ENCODE data around the gene NELFE.
"Not testable (repeated sequence)": the region's sequence is repeated elsewhere in the genome, so short reads cannot be mapped to it uniquely, and the experiment has no call there.

Gene NELFE

DNA sequence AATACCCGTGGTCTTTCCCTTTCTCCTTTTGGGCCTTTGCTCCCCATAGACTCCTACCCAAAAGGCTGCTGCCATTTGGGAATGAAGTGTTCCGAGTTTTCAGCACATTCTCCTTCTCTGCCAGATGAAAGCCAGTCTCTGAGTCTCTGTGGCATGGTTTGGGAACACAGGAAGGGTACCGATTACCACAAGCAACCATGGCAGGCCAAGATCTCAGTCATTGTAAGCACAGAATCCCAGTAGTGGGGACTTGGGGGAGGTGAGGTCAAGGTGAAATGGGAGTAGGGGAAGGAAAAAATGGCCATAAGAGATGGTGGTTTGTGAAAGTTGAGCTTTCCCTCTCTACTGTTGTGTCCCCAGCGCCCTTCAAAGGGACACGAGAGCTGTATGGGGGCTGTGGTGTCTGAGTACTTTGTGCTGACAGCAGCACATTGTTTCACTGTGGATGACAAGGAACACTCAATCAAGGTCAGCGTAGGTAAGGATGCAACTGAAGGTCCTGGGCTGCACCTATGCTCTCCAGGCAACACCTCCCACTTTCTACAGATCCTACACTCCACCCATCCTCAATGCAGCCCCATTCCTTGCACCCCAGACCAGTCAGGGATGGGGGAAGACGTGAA lies 8.7 kb downstream of the NELFE start:
- no peaks in the 10 kb centered on the region for H3K4me1 Mint-ChIP-seq (ENCODE audit: low read depth)
- H3K27me3 Mint-ChIP-seq (ENCODE audit: low read depth) = no peaks in the 10 kb centered on the region
- peaks cover 22% of the 10 kb centered on the region for H3K36me3 Mint-ChIP-seq (ENCODE audit: low read depth)
- no peak overlapping the region for H3K27ac Mint-ChIP-seq
- H3K4me3 Mint-ChIP-seq = no peak overlapping the region
- DNase-seq (ENCODE audit: low spot score) = no peak
- H3K9me3 Mint-ChIP-seq = no peaks in the 10 kb centered on the region

DNA sequence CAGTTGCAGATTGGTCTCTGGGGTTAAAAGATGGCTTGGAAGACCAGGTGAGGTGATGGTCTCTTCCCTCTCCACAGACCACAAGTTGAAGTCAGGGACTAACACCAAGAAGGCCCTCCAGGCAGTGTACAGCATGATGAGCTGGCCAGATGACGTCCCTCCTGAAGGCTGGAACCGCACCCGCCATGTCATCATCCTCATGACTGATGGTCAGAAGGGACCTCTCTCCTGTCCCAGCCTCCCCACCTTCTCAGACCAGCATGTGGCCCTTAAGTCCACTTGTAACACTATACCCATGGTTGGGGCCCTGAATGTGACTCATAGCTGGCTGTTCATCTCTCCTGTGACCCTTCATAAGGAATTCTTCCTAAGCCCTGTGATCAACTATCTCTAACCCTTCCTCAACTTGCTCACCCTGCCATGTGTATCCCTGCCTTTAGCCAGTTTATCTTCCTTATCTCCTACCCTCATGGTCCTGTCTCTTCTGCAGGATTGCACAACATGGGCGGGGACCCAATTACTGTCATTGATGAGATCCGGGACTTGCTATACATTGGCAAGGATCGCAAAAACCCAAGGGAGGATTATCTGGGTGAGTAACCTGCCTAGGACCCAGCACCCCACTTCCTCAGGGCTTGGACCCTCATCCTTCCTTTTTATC lies 9.9 kb downstream of the NELFE start:
- H3K4me3 Mint-ChIP-seq = no peak overlapping the region
- H3K9me3 Mint-ChIP-seq = no peaks in the 10 kb centered on the region
- no peaks in the 10 kb centered on the region for H3K27me3 Mint-ChIP-seq (ENCODE audit: low read depth)
- no peaks in the 10 kb centered on the region for H3K4me1 Mint-ChIP-seq (ENCODE audit: low read depth)
- no peak for DNase-seq (ENCODE audit: low spot score)
- no peak overlapping the region for H3K27ac Mint-ChIP-seq
- H3K36me3 Mint-ChIP-seq (ENCODE audit: low read depth) = peaks cover 12% of the 10 kb centered on the region

DNA sequence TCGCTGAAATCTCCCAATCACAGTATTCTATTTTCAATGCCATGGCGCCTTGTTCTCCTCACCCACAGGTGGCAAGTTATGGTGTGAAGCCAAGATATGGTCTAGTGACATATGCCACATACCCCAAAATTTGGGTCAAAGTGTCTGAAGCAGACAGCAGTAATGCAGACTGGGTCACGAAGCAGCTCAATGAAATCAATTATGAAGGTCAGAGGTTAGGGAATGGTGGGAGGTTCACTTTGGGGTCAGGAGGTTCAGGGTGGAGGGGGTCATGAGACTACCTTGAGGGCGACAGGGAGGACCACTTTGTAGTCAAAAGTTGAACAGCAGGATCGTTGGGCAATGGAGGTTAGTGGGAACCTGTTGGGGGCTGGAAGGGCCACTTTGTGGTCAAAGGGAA lies 10.5 kb downstream of the NELFE start:
- Mint-ChIP-seq H3K36me3 (ENCODE audit: low read depth) (peaks cover 6% of the 10 kb centered on the region), H3K4me1 (ENCODE audit: low read depth) (no peaks in the 10 kb centered on the region), H3K4me3 (no peak overlapping the region), H3K27me3 (ENCODE audit: low read depth) (no peaks in the 10 kb centered on the region), H3K27ac (no peak overlapping the region), H3K9me3 (no peaks in the 10 kb centered on the region)
- no peak for DNase-seq (ENCODE audit: low spot score)

DNA sequence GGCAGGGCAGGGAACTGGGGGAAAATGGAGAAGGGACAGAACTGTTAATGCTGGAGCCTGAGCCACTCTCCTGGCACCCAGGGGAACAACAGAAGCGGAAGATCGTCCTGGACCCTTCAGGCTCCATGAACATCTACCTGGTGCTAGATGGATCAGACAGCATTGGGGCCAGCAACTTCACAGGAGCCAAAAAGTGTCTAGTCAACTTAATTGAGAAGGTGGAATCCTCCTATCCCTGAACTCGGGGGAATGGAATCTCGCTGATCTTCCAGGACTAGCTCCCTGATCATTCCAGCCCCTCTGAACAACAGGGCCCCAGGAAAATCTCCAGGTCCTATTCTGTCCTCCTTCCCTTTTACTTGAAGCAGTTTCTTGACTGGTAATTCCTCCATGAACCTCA lies 10.9 kb downstream of the NELFE start:
- H3K9me3 Mint-ChIP-seq = no peaks in the 10 kb centered on the region
- no peak overlapping the region for H3K4me3 Mint-ChIP-seq
- no peaks in the 10 kb centered on the region for H3K4me1 Mint-ChIP-seq (ENCODE audit: low read depth)
- no peak overlapping the region for H3K27ac Mint-ChIP-seq
- H3K27me3 Mint-ChIP-seq (ENCODE audit: low read depth) = no peaks in the 10 kb centered on the region
- peaks cover 3% of the 10 kb centered on the region for H3K36me3 Mint-ChIP-seq (ENCODE audit: low read depth)
- DNase-seq (ENCODE audit: low spot score) = no peak

DNA sequence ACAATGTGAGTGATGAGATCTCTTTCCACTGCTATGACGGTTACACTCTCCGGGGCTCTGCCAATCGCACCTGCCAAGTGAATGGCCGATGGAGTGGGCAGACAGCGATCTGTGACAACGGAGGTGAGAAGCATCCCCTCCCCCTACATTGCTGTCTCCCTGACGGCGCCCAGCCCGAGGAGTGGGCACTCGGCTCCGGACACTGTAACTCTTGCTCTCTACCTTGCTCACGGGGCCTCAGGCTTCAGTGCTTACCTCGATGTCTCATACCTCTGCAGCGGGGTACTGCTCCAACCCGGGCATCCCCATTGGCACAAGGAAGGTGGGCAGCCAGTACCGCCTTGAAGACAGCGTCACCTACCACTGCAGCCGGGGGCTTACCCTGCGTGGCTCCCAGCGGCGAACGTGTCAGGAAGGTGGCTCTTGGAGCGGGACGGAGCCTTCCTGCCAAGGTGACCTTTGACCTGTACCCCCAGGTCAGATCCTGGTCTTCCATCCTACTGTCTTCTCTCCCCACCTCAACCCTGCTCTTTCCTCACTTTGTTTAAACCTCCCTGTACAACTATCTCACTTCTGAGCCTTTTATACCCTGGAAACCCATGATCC lies 11.6 kb downstream of the NELFE start:
- Mint-ChIP-seq H3K4me1 (ENCODE audit: low read depth) (no peaks in the 10 kb centered on the region), H3K4me3 (no peak overlapping the region), H3K9me3 (no peaks in the 10 kb centered on the region), H3K36me3 (ENCODE audit: low read depth) (no peaks in the 10 kb centered on the region), H3K27ac (no peak overlapping the region), H3K27me3 (ENCODE audit: low read depth) (no peaks in the 10 kb centered on the region)
- no peak for DNase-seq (ENCODE audit: low spot score)

DNA sequence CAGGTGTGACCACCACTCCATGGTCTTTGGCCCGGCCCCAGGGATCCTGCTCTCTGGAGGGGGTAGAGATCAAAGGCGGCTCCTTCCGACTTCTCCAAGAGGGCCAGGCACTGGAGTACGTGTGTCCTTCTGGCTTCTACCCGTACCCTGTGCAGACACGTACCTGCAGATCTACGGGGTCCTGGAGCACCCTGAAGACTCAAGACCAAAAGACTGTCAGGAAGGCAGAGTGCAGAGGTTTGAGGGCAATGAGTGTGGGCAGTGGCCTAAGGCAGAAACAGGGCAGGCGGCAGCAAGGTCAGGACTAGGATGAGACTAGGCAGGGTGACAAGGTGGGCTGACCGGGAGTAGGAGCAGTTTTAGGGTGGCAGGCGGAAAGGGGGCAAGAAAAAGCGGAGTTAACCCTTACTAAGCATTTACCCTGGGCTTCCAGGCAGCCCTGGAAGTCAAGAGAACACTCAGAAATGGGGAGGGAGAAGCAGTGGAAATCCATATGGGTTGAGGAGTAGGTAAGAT lies 12.3 kb downstream of the NELFE start:
- no peak overlapping the region for H3K27ac Mint-ChIP-seq

DNA sequence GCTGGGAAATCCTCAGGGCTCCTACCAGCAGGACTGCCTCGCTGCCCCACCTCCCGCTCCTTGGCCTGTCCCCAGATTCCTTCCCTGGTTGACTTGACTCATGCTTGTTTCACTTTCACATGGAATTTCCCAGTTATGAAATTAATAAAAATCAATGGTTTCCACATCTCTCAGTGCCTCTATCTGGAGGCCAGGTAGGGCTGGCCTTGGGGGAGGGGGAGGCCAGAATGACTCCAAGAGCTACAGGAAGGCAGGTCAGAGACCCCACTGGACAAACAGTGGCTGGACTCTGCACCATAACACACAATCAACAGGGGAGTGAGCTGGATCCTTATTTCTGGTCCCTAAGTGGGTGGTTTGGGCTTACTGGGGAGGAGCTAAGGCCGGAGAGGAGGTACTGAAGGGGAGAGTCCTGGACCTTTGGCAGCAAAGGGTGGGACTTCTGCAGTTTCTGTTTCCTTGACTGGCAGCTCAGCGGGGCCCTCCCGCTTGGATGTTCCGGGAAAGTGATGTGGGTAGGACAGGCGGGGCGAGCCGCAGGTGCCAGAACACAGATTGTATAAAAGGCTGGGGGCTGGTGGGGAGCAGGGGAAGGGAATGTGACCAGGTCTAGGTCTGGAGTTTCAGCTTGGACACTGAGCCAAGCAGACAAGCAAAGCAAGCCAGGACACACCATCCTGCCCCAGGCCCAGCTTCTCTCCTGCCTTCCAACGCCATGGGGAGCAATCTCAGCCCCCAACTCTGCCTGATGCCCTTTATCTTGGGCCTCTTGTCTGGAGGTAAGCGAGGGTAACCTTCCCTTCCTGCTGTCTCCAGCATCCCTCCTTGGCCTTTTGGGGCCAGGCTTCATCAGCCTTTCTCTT lies 13.0 kb downstream of the NELFE start, which contains the start of gene CFB:
CFB (plus strand) TSS at position 589 of the 863 bp plus-strand sequence; CDS start at position 716, 127 bp downstream.
- Mint-ChIP-seq H3K9me3 (no peaks in the 10 kb centered on the region), H3K36me3 (ENCODE audit: low read depth) (no peaks in the 10 kb centered on the region), H3K4me1 (ENCODE audit: low read depth) (no peaks in the 10 kb centered on the region), H3K27ac (no peak within 1 kb of the TSS), H3K4me3 (no peak within 1 kb of the TSS), H3K27me3 (ENCODE audit: low read depth) (no peaks in the 10 kb centered on the region)
- no peak for DNase-seq (ENCODE audit: low spot score)

More for the DNA sequence above, 12.3 kb downstream of the NELFE start:
- H3K27me3 Mint-ChIP-seq (ENCODE audit: low read depth) = no peaks in the 10 kb centered on the region
- H3K9me3 Mint-ChIP-seq = no peaks in the 10 kb centered on the region
- DNase-seq (ENCODE audit: low spot score) = no peak
- H3K4me1 Mint-ChIP-seq (ENCODE audit: low read depth) = no peaks in the 10 kb centered on the region
- no peaks in the 10 kb centered on the region for H3K36me3 Mint-ChIP-seq (ENCODE audit: low read depth)
- no peak overlapping the region for H3K4me3 Mint-ChIP-seq

DNA sequence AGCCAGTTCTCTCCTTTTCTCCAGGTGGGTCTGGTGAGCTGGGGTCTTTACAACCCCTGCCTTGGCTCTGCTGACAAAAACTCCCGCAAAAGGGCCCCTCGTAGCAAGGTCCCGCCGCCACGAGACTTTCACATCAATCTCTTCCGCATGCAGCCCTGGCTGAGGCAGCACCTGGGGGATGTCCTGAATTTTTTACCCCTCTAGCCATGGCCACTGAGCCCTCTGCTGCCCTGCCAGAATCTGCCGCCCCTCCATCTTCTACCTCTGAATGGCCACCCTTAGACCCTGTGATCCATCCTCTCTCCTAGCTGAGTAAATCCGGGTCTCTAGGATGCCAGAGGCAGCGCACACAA lies 13.6 kb downstream of the NELFE start:
- no peaks in the 10 kb centered on the region for H3K36me3 Mint-ChIP-seq (ENCODE audit: low read depth)
- no peak overlapping the region for H3K27ac Mint-ChIP-seq
- no peaks in the 10 kb centered on the region for H3K27me3 Mint-ChIP-seq (ENCODE audit: low read depth)
- no peaks in the 10 kb centered on the region for H3K9me3 Mint-ChIP-seq
- DNase-seq (ENCODE audit: low spot score) = no peak
- no peaks in the 10 kb centered on the region for H3K4me1 Mint-ChIP-seq (ENCODE audit: low read depth)
- no peak overlapping the region for H3K4me3 Mint-ChIP-seq

DNA sequence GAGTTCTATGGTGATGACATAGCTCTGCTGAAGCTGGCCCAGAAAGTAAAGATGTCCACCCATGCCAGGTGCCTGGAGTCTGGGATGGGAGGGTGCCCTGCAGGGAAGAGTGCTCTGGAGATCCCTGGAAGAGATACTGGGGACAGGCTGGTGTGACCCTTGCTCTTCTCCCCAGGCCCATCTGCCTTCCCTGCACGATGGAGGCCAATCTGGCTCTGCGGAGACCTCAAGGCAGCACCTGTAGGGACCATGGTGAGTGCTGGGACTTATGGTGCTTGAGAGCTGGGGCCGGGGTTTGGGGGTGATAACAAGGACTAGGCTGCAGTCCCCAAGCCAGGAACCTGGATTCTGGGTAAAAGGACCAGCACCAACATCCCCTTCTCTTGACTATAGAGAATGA lies 15.0 kb downstream of the NELFE start:
- H3K4me3 Mint-ChIP-seq = no peak overlapping the region
- H3K27me3 Mint-ChIP-seq (ENCODE audit: low read depth) = no peaks in the 10 kb centered on the region
- H3K4me1 Mint-ChIP-seq (ENCODE audit: low read depth) = no peaks in the 10 kb centered on the region
- no peak for DNase-seq (ENCODE audit: low spot score)
- H3K27ac Mint-ChIP-seq = no peak overlapping the region
- H3K9me3 Mint-ChIP-seq = no peaks in the 10 kb centered on the region
- H3K36me3 Mint-ChIP-seq (ENCODE audit: low read depth) = no peaks in the 10 kb centered on the region

DNA sequence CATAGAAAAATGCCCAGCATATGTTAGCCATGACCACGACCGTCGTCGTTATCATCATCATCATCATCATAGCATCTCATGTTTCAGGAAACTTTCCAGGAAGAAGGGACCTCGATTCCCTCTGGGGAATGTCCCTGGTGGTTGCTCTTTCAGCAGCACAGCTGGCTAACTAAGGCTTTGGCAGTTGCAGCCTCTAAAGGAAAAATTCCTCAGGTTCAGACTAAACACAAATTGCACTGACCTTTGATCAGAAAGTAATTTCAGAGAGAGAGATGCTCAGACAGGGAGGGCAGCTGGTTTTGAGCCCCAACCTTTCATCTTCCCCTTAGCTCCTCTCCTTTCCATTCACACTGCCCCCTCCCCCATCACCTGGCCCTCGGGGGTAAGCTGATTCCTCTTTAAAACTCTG lies 18.5 kb downstream of the NELFE start:
- no peak overlapping the region for H3K27ac Mint-ChIP-seq
- no peak overlapping the region for H3K4me3 Mint-ChIP-seq
- no peak for DNase-seq (ENCODE audit: low spot score)
- no peaks in the 10 kb centered on the region for H3K27me3 Mint-ChIP-seq (ENCODE audit: low read depth)
- no peaks in the 10 kb centered on the region for H3K4me1 Mint-ChIP-seq (ENCODE audit: low read depth)
- H3K36me3 Mint-ChIP-seq (ENCODE audit: low read depth) = no peaks in the 10 kb centered on the region
- no peaks in the 10 kb centered on the region for H3K9me3 Mint-ChIP-seq

DNA sequence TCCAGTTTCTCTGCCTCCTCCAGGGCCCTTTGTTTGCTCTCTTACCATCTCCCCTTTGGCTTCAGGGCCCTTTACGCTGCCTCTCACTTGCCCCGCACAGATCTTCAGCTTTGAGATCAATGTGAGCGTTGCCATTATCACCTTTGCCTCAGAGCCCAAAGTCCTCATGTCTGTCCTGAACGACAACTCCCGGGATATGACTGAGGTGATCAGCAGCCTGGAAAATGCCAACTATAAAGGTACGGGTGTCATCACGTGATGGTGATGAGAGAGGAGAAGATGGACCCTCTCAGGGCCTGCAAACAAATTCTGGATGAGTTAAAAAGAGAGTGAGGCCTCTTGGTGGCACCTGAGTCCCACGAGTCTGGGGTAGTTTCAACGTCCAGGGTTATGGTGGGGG lies 22.9 kb downstream of the NELFE start:
- Mint-ChIP-seq H3K4me1 (ENCODE audit: low read depth) (no peaks in the 10 kb centered on the region), H3K27ac (no peak overlapping the region), H3K27me3 (ENCODE audit: low read depth) (peaks cover 2% of the 10 kb centered on the region), H3K36me3 (ENCODE audit: low read depth) (no peaks in the 10 kb centered on the region), H3K4me3 (no peak overlapping the region), H3K9me3 (no peaks in the 10 kb centered on the region)
- DNase-seq (ENCODE audit: low spot score) = no peak

DNA sequence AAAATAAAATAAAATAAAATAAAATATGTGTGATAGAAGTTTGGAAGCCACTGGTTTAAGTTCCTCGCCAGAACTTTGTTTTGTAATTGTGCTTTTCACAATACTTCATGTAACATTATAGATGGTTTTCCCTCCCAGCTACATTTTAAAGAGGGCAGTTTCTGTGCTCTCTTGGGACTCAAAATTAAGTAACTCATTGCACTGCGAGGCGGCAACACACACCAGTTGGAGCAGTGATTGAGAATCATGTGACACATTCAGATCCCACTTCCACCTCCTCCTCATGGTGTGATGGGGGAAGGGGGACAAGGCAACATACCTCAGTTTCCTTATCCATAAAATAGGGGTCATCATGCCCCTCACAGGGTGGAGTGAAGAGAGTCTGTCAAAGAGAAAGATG lies 23.8 kb downstream of the NELFE start:
- H3K27me3 Mint-ChIP-seq (ENCODE audit: low read depth) = peaks cover 2% of the 10 kb centered on the region
- no peaks in the 10 kb centered on the region for H3K4me1 Mint-ChIP-seq (ENCODE audit: low read depth)
- no peak overlapping the region for H3K4me3 Mint-ChIP-seq

DNA sequence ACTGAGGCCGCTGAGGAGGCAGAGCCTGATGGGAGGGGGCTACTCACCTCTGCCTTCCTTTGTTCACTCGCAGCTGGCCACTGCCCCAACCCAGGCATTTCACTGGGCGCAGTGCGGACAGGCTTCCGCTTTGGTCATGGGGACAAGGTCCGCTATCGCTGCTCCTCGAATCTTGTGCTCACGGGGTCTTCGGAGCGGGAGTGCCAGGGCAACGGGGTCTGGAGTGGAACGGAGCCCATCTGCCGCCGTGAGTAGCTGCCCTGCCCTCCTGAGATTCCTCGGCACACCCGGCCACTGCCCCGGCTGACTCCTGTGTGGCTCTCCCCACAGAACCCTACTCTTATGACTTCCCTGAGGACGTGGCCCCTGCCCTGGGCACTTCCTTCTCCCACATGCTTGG lies 25.2 kb downstream of the NELFE start:
- H3K4me3 Mint-ChIP-seq = no peak overlapping the region
- H3K4me1 Mint-ChIP-seq (ENCODE audit: low read depth) = peaks cover 2% of the 10 kb centered on the region
- no peaks in the 10 kb centered on the region for H3K36me3 Mint-ChIP-seq (ENCODE audit: low read depth)
- no peak for DNase-seq (ENCODE audit: low spot score)
- H3K9me3 Mint-ChIP-seq = no peaks in the 10 kb centered on the region
- H3K27me3 Mint-ChIP-seq (ENCODE audit: low read depth) = peaks cover 2% of the 10 kb centered on the region
- H3K27ac Mint-ChIP-seq = no peak overlapping the region

More for the DNA sequence above, 23.8 kb downstream of the NELFE start:
- no peaks in the 10 kb centered on the region for H3K9me3 Mint-ChIP-seq
- no peaks in the 10 kb centered on the region for H3K36me3 Mint-ChIP-seq (ENCODE audit: low read depth)
- H3K27ac Mint-ChIP-seq = no peak overlapping the region
- no peak for DNase-seq (ENCODE audit: low spot score)

DNA sequence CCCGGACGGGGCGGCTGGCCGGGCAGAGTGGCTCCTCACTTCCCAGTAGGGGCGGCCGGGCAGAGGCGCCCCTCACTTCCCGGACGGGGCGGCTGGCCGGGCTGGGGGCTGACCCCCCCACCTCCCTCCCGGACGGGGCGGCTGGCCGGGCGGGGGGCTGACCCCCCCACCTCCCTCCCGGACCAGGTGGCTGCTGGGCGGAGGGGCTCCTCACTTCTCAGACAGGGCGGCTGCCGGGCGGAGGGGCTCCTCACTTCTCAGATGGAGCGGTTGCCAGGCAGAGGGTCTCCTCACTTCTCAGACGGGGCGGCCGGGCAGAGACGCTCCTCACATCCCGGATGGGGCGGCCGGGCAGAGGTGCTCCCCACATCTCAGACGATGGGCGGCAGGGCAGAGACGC lies 26.6 kb downstream of the NELFE start:
- not testable (repeated sequence) for H3K36me3 Mint-ChIP-seq (ENCODE audit: low read depth); H3K27ac Mint-ChIP-seq; H3K27me3 Mint-ChIP-seq (ENCODE audit: low read depth); H3K4me3 Mint-ChIP-seq; H3K9me3 Mint-ChIP-seq; H3K4me1 Mint-ChIP-seq (ENCODE audit: low read depth); DNase-seq (ENCODE audit: low spot score)

All from T-helper 2 cell treated with Interferon-gamma antibody and Interleukin-4, amounts not matched to agents 5 μg/mL and 100 μg/mL, for 36 hours (primary cell).